Measurements from ENCODE around the gene DLG1.

DLG1 gene

DNA sequence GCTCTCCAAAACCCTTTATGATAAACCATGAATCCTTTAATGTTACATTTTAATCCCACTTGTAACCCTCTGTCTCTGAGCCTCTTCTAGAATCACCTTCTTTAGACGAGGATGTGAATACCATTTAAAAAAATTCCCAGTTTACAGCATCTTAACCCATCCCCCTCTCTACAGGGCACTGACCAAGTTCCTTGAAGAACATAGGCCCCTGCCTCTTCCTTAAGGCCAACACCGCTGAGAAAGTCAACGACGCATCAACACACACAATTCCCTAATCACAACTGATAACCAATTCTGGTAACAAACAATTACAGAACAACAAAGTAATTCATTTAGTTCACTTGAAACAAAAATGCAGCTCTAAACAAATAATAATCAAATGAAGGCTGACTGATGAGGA lies 130.3 kb downstream of the DLG1 start:
- DNase-seq: no peak

DNA sequence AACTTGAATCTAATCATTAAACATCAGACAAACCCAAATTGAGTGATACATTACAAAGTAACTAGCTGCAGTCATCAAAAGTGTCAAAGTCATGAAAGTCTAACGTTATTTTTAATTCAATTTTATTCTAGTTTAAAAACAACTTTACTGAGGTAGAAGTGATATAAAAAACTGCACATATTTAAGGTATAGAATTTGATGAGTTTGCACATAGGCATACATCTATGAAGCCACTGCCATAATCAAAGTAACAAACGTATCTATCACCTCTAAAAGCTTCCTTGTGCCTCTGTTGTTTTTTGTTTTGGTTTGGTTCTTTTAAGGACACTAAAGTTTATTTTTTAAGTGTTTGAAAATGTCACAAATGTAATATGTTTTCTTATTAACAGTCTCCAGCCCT lies 130.9 kb downstream of the DLG1 start:
- DNase-seq: no peak

DNA sequence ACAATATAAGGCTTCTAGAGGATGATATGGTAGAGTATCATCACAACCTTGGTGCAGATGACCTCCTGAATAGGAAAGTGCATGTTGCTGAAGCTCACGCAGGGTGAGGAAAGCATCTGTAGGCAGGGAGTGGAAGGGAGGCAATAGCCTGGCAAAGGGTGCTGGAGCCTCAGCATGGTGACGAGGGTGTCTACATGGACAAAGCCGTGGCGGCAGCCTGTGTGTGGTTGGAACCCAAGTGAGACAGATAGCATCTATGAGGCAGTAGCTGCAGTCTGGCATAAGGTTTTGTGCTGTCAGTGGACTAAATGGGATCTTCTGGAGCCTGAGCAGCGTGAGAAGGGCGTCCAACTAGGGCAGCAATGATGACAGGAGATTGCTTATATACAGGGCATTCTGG lies 132.5 kb downstream of the DLG1 start:
- DNase-seq: no peak

DNA sequence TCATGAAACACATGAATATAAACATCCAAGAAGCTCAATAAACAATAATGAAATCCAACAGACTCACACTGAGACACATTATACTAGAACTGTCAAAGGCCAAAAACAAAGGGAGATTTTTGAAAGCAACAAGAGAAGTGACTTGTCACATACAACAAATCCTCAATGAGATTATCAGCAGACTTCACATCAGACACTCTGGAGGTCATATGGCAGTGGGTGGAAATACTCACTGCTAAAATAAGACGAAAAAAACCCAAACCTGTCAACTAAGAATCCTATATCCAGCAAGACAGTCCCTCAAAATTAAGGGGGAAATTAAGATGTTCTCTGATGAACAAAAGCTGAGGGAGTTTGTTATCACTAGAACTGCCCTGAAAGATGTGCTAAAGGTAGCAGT lies 143.4 kb downstream of the DLG1 start:
- DNase-seq: no peak

DNA sequence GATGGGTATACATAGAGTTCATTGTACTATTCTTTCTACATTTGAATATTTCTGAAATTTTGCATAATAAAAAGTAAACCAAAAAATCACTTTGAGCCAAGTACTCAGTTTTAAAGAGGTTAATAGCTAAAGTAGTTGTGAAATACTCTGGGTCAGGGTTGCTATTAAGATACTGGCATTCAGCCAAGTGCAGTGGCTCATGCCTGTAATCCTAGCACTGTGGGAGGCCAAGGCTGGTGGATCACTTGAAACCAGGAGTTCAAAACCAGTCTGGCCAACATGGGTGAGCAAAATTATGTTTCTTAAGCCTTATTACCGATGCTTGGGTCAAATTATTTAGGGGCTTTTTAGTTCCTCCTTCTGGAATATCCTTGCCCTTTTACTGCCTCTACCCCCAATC lies 146.8 kb downstream of the DLG1 start:
- DNase-seq: peak; percentile 1

DNA sequence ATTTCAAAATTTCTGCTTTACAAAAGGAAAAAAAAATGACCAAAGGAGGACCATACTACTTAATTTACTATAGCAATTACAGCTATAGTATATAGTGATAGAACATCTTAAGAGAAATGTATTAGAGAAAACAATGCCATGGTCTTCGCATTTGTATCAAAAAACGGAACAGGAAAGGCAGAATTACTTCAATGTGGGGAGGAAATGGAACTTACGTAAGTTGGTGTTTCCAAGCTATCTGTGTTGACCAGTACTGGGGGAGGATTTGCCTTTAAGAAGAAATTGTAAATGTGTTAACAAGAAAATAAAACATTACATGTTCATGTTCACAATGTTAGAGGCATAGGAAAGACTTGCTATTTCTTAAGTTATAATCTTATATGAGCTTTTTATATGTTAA lies 148.9 kb downstream of the DLG1 start:
- no peak for DNase-seq

DNA sequence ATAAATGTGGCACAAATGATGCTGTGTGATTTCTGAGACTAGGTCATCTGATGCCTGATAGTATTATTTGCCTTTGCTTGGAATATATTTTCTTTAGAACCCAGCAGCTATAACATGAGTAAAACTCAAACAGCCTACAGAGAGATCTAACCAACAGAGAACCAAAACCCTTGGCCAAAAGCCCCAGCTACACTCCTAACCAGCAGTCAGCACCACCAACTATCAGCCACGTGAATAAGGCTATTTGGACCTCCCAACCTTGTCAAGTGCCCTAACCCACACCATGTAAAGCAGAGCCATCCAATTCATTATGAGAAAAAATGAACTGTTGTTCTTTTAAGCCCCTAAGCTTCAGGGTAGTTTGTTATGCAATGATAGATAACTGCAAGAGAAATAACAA lies 154.2 kb downstream of the DLG1 start:
- no peak for DNase-seq

DNA sequence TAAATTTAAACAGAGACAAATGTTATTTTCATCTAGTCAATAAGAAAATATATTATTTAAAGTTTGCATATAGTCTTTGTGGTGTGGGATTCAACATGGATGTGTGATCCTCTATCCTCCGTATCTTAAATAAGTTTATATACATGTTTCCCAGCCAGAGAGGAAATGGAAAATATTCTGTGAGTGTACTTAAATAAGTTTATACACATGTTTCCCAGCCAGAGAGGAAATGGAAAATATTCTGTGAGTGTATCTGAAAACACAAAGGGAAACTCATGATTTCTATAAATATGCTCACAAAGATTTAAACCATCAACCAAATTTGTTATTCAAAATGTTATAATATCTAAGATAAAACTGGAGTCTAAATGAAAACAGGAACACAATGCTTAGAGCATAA lies 158.8 kb downstream of the DLG1 start:
- DNase-seq: no peak

DNA sequence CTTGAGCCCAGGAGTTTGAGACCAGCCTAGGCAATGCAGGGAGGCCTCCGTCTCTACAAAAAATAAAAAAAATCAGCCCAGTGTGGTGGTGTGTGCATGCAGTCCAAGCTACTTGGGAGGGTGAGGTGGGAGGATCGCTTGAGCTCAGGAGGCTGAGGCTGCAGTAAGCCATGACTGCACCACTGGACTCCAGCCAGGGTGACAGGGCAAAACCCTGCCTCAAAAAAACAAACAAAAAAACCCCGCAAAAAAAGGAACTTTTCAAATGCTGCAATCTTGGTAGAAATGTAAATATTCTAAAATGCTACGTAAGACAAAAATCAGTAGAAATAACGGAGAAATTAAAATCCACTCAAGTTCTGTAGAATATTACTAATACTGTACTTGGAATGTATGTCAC lies 160.7 kb downstream of the DLG1 start:
- DNase-seq: peak; percentile 22

DNA sequence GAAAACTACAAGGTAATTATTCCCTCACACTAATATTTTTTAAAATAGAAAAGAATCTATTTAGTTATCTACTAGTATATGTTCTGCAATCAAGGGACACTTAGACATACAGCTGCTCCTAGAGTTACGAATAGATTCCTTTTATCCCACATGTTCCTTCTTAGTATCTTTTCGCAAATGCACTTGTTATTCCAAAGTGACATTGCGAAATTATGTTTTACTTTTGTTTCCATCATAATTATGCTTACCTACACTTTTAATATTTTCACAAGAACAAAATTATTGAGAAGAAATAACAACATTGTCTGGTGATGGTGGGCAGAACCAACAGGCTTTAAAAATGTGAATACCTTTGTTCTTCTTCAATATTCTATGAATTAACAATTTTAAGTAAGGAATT lies 161.7 kb downstream of the DLG1 start:
- no peak for DNase-seq

DNA sequence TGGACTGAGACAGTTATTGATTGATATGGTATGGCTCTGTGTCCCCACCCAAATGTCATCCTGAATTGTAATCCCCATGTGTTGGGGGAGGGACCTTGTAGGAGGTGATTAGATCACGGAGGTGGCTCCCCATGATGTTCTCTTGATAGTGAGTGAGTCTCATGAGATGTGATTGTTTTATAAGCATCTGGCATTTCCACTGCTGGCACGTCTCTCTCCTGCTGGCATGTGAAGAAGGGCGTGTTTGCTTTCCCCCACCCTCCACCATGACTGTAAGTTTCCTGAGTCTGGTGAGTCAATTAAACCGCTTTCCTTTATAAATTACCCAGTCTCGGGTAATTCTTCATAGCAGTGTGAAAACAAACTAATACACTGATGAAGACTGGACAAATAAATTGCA lies 163.2 kb downstream of the DLG1 start:
- no peak for DNase-seq

DNA sequence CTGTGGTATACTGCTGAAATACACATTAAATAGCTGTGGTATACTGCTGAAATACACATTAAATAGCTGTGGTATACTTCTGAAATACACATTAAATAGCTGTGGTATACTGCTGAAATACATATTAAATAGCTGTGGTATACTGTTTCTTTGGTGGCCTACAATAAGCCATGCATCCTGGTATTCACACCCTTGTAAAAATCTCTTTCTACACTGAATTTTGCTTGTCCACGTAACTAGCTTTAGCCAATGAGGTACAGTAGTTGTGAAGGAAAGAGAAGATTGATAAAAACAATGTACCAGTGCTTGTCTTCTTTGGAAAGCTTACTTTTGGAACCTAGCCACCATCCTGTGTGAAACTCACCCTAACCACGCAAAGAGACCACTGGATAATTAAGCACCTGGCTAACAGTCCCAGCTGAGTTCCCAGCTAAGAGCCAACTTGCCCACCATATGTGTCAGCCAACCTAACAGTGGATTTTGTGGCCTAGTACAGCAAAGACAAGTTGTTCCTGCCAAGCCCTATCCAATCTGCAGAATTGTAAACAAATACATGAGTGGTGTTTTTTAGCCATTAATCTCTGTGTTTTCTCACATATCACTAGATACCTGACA lies 165.4 kb downstream of the DLG1 start:
- no peak for DNase-seq

DNA sequence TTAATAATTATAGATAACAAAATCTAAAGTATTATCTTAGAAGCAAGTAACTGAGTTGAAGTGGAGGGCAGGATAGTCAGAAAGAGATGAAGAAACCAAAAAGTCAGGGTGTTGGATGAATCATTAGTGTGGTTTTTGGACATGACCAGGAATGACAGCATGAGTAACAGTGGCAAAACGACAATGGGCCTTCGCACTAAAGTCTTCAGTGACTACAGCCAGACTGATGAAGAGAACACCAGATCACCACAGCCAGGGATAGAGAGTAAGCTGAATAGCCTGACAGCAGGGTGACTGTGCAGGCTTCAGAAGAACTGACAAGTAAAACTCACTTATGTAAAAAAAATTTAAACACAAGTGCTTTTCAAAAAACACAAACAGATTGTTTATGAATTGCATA lies 172.8 kb downstream of the DLG1 start:
- no peak for DNase-seq

DNA sequence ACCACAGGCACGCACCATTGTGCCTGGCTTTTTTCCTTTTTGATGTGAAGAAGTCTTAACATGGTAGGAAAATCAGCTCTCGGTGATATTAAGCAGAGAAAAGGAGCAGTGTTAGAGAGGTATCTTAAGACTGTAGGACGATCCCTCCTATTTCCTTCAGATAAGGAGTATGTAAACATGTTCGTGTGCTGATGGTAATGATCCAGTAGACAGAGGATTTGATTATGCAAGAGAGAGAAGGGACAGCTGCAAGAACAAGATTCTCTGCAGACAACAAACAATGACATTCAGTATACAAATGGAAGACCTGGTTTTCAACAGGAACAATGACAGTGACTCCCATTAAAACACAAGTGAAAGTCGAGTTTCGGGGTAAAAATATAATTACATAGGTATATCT lies 173.7 kb downstream of the DLG1 start:
- DNase-seq: no peak

DNA sequence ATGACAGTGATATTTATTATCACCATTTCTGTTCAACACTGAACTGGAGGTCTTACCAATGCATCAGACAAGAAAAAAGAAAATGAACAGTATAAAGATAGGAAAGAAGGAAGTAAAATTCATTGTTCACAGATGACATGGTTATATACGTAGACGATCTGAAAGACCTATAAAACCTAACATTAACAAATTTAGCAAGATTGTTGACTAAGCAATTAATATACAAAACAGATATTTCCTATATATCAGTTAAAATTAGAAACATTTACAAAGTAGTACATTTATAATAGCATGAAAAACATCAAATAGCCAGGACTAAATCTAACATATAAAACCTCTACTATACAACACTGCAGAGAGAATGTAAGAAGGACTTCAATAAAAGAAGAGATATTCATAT lies 176.0 kb downstream of the DLG1 start:
- DNase-seq: no peak

DNA sequence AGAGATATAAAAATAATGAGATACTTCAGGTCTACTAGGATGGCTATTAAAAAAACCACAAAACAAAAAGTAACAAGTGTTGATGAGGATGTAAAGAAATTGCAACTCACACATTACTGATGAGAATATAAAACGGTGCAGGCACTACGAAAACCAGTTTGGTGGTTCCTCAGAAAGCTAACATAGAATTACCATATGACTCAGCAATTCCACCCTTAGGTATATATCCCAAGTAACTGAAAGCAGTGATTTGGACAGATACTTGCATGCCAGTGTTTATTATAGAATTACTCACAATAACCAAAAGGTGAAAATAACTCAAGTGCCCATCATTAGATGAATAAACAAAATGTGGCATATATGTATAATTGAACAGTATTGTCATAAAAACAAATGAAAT lies 181.3 kb downstream of the DLG1 start:
- no peak for DNase-seq

DNA sequence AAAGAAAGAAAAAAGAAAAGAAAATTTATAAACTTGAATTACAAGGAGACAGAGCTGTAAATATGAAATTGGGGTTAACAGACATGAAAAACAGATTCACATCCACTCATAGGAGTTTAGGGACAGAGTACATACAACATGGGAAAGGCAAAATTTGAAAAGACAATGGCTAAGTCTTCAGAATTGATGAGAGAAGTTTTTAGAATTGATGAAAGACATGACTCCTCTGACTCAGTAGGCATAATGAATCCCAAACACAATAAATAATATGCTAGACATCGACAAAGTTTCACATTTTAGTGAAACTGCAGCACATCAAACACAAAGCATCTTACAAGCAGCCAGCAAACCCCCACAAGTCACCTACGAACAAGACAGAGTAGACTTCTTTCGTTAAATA lies 184.4 kb downstream of the DLG1 start:
- no peak for DNase-seq

DNA sequence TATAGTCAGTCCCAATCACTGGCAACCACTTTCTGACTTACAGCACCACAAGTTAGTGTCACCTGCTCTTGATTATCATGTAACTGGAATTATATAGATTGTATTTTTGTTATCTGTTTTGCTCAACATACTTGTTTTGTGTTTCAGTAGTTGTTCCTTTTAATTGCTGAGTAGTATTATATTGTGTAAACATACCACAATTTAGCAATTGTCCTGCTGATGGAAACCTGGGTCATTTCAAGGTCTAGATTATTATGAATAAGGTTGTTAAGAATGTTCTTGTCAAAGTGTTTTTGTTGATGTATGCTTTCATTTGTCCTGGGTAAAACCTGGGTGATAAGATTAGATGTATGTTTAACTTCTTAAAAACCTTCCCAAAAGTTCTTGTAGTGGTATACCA lies 186.7 kb downstream of the DLG1 start:
- DNase-seq: no peak

DNA sequence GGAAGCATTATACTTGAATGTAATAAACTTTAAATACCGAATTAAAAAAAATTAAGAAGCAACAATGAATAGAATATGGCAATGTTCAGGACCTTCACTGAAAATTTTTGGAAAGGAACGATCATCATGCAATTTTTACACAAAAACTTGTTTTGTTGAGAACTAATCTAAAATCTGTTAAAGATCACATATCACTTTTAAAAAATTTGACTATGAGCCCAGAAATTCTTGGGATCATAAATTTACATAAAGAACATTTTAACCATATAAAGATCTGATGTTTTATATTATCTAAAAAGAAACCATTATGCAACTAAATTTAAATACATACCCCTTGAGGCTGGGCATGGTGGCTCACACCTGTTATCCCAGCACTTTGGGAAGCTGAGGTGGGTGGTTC lies 192.6 kb downstream of the DLG1 start:
- no peak for DNase-seq

DNA sequence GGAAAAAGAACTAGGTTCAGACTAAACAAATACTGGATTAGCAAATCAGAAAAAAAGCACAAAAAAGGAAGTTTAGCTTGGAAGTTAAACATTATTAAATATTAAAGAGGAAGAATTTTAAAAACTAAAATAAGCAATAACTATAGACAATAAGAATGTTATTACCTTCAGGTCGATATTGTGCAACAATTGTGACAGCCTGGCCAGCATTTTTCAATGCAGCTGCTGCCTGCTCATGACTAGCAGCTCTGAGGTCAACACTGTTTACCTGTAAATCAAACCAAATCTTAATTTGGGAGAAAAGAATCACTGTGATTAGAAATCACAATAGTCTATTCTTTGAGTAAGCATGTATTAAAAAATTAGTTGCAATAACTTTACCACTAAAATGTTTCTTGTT lies 193.7 kb downstream of the DLG1 start:
- DNase-seq: no peak

DNA sequence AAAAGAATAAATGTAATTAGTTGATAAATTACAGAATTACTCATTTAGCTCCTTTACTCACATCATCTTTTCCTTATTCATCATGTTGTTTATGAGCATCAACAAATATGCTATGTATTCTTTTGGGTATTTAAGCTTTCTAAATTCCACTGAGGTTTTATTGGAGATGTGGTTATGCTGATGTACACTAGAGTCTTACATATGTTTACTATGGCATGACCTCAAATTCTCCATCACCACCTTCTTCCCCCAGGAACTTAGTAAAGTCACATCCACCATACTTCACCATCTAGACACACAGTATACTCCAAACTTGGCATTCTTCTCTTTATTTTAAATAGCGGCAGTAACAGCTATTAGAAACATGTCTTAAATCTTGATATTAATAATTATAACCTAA lies 194.6 kb downstream of the DLG1 start:
- DNase-seq: no peak

DNA sequence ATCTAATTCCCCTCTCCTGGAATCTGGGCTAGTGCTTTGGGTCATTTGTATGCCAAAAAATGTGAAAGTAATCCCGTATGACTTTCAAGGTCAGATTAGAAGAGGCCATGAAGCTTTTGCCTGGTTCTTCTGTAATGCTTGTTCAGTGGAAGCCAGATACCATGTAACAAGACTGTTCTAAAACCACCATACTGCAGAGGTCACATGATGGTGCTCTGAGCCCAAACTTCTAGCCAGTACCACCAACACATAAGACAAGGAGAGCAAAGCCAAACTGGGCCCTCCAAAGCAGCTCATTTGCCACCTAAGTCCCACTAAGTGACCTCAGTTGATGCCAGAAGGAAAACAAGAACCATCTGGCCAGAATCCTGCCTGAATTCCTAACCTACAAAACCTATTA lies 204.5 kb downstream of the DLG1 start:
- DNase-seq: no peak

DNA sequence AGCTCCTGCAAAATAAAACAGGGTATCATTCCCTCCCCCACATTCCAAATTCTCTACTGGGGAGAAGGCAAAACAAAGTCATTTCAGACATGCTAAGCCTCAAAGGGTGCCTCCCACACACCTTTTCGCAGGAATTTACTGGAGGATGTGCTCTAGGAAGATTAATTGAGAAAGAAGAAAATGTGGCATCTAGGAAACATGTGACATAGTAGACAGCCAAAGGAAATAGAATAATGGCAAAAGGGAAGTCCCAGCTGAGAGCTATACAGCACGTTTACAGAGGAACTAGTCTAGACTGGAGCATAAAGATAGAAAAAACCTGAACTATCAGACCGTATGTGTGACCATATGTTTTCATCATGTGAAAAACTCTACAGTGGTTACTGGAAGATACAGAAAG lies 210.0 kb downstream of the DLG1 start:
- no peak for DNase-seq

DNA sequence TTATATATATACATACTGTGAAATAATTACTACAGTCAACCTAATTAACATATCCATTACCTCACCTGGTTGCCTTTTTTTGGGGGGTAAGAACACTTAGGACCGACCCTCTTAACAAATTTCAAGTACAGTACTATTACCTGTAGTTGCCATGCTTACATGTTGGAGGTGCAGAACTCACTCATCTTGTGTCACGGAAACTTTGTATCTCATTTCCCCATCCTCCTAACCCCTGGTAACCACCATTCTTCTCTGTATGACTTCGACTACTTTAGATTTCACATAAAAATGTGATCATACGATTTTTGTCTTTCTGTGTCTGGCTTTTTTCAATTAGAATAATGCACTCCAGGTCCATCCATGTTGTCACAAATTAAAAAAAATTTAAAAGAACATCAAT lies 213.3 kb downstream of the DLG1 start:
- DNase-seq: no peak

DNA sequence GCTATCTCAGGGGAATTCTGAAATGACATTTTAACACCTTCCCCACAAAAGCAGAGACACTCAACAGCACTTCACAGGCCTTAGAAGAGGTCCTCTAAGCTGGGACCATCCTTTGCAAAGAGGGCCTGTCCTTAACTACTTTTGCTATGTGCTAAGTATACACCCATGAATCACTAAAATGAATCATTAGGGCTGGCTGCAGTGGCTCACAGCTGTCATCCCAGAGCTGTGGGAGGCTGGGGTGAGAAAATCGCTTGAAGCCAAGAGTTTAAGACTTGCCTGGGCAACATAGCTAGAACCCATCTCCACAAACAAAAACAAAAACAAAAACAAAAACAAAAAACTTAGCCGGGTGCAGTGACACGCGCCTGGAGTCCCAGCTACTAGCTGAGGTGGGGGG lies 214.9 kb downstream of the DLG1 start:
- DNase-seq: no peak

DNA sequence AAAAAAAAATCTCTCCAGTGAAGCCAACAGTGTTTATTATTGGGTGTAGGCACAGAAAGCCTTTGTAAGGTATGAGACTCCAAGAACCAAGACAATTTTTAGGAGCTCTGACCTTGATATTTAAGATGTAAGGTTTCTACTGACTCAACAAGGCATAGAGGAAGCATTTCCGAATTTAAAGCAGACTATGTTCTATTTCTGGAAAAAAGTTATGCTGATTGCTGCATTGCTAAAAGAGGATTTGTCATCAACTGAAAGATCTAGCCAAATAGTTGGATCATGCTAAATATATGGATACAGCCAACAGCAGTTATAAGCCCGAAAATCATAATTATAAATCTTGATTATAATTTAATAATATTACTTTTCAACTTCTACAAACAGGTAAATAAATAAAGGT lies 215.5 kb downstream of the DLG1 start:
- DNase-seq: no peak

All from CD4-positive, alpha-beta T cell treated with Interferon gamma for 1 hour (primary cell).